ENCODE measurements around the gene CABP4. TPM values are rescaled to one million over a fixed set of nuclear protein-coding genes. Genes with fewer than 3 reads are reported as not detected.

The CABP4 gene
- total RNA-seq, 4 donors from 2014 or later = 0.19 to 0.55 (median 0.30) TPM

DNA sequence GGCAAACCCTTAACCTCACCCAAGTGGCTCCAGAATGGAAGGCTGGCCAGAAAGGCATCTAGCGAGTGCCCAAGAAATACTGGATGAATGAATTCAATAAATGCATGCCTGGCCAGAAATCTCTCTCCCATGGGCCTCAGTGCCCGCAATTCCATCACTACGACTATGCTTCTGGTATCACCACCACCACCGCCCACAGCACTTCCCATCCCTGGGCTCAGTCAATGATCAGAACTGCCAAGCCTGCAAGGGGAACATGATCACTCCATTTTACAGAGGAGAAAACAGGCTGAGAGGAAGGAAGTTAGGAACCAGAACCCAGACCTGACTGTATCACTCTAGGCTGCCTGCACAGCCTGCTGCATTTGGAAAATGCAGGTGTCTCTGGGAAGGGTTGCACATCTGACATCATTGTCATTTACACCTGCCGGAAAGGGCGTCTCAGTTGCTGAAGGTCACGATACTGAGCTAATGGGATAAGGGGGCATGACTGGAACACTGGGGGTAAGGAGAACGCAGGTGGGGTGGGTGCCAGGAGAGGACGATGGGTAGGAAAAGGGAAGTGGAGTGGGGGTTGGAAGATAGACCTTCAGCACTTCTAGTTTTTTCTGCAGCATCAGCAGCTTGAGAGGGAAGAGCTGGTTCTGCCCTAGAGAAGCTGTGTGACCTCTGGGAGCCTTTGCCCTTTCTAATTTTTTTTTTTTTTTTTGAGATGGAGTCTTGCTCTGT, 5.9 kb upstream of the CABP4 start:
- ATAC-seq (no peak), DNase-seq (no peak)
- TF ChIP-seq CTCF (IDR thresholded peaks at IDR 0.05 in 4 of 5, conservative IDR thresholded peaks at IDR 0.05 in 1 of 5) = no peak
- no peak for TF ChIP-seq POLR2A (IDR thresholded peaks at IDR 0.05)
- in situ Hi-C loops (cut with MboI; ENCODE audit: low sequenced_read_pairs in 4 of 4) (no loop called here), intact Hi-C loops (cut with DNase I; ENCODE audit: low total_unique reads) (no loop called here)
- H3K4me1 ChIP-seq = peaks cover 0 to 12% of the 10 kb centered on the region in 2 donors
- H3K9me3 ChIP-seq = no peaks in the 10 kb centered on the region
- no peak overlapping the region for H3K4me3 ChIP-seq
- H3K27me3 ChIP-seq = no peaks in the 10 kb centered on the region
- no peaks in the 10 kb centered on the region for H3K36me3 ChIP-seq
- H3K27ac ChIP-seq = no peak overlapping the region

- ATAC-seq (no peak), DNase-seq (no peak)
- no peaks in the 10 kb centered on the region for H3K9me3 ChIP-seq
- in situ Hi-C loops (cut with MboI; ENCODE audit: low sequenced_read_pairs in 4 of 4) (no loop called here), intact Hi-C loops (cut with DNase I; ENCODE audit: low total_unique reads) (no loop called here)
- peaks cover 0 to 12% of the 10 kb centered on the region in 2 donors for H3K4me1 ChIP-seq
- H3K27ac ChIP-seq = no peak overlapping the region
- no peaks in the 10 kb centered on the region for H3K27me3 ChIP-seq
- H3K36me3 ChIP-seq = no peaks in the 10 kb centered on the region
- TF ChIP-seq CTCF (IDR thresholded peaks at IDR 0.05 in 4 of 5, conservative IDR thresholded peaks at IDR 0.05 in 1 of 5) = no peak
- TF ChIP-seq POLR2A (IDR thresholded peaks at IDR 0.05) = no peak
- H3K4me3 ChIP-seq = no peak overlapping the region
Measured at GRCh38 chr11:67450796-67451657, 4.1 kb upstream of the CABP4 start.

DNA sequence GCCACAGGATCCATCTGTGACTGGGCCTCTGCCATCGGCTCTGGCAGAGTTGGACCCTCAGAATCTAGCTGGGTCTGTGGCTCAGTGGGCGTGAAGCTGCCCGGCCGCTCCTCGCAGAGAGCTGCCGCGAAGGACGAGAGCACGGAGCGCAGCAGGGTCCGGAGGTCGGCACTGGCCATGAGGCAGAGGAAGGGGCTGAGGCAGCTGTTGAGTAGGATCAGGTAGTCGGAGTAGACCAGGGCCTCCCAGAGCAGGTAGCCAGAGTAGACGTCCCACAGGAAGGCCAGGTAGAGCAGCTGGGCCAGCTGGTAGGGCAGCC, 3.5 kb upstream of the CABP4 start:
- peaks cover 0 to 12% of the 10 kb centered on the region in 2 donors for H3K4me1 ChIP-seq
- peak overlapping the region; percentile 19 to 63 (median 52) for H3K27ac ChIP-seq
- H3K27me3 ChIP-seq = no peaks in the 10 kb centered on the region
- TF ChIP-seq CTCF (IDR thresholded peaks at IDR 0.05 in 4 of 5, conservative IDR thresholded peaks at IDR 0.05 in 1 of 5) = no peak
- TF ChIP-seq POLR2A (IDR thresholded peaks at IDR 0.05) = no peak
- intact Hi-C loops (cut with DNase I; ENCODE audit: low total_unique reads) (no loop called here), in situ Hi-C loops (cut with MboI; ENCODE audit: low sequenced_read_pairs in 4 of 4) (no loop called here)
- H3K9me3 ChIP-seq = no peaks in the 10 kb centered on the region
- H3K36me3 ChIP-seq = no peaks in the 10 kb centered on the region
- ATAC-seq = no peak
- DNase-seq = no peak
- H3K4me3 ChIP-seq = peak overlapping the region in 1 of 4 donors; percentile 23

DNA sequence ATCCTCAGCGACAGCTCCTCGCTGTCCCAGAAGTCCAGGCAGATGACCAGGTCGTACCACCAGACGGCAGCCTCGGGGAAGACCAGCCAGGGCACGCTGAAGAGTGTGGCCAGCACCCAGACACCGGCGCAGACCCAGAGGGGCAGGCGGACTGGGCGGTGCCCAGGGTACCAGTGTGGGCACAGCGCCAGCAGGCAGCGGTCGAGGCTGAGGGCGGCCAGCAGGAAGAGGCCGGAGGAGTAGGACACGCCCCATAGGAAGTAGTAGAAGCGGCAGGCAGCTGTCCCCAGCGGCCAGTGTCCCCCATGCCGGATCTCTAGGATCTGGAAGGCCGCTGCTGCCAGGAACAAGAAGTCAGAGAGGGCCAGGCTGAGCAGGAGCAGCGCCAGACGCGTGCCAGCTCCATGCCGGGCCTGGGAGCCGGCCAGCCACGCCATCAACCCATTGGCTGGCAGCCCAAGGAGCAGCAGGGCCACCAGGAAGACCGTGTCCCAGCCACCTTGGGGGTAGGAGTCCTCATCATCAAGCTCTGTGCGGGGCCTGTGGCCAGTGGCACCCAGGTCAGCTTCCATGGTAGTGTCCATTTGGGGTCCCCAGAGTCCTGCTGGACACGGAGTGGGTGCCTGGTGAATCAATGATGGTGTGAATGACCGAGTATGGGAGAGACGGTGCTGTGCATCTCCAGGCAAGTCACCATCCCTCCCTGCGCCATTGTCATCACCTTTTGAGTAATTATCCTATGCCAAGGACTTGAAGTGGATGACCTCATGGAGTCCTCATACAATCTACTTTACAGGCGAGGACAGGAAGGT, 2.8 kb upstream of the CABP4 start, which contains the start of gene GPR152:
TSS of gene GPR152 (minus strand) at position 589 of the 812 bp plus-strand sequence. CDS start at position 584, 5 bp downstream.
- ATAC-seq (peak; percentile 27 to 55), DNase-seq (peak in 1 of 2 donors; percentile 52)
- no peaks in the 10 kb centered on the region for H3K9me3 ChIP-seq
- peak within 1 kb of the TSS; percentile 19 to 39 (median 30) for H3K4me3 ChIP-seq
- peak within 1 kb of the TSS; percentile 19 to 63 (median 52) for H3K27ac ChIP-seq
- in situ Hi-C loops (cut with MboI; ENCODE audit: low sequenced_read_pairs in 4 of 4) (no loop called here), intact Hi-C loops (cut with DNase I; ENCODE audit: low total_unique reads) (no loop called here)
- no peaks in the 10 kb centered on the region for H3K27me3 ChIP-seq
- H3K4me1 ChIP-seq = peaks cover 0 to 12% of the 10 kb centered on the region in 2 donors
- TF ChIP-seq CTCF (IDR thresholded peaks at IDR 0.05 in 4 of 5, conservative IDR thresholded peaks at IDR 0.05 in 1 of 5) (no peak), POLR2A (IDR thresholded peaks at IDR 0.05) (no peak)
- no peaks in the 10 kb centered on the region for H3K36me3 ChIP-seq
